ENCODE measurements around the gene SYNM. TPM values are rescaled to one million over a fixed set of nuclear protein-coding genes. Genes with fewer than 3 reads are reported as not detected.

SYNM gene
- total RNA-seq, 1 donor from 2014 or later = 37.7 TPM

- Histone ChIP-seq H3K9me3 (no peaks in the 10 kb centered on the region), H3K36me3 (peaks cover 14 to 19% of the 10 kb centered on the region in 2 donors), H3K27me3 (no peaks in the 10 kb centered on the region), H3K27ac (peak overlapping the region in 1 of 2 donors; percentile 19), H3K4me1 (peaks cover 0 to 10% of the 10 kb centered on the region in 2 donors), H3K4me3 (no peak overlapping the region)
- no peak for DNase-seq (ENCODE audit: low spot score in 2 of 2)
- intact Hi-C loops (cut with DNase I) = no loop called here
- TF ChIP-seq CTCF (IDR thresholded peaks at IDR 0.05) = no peak
Observed at GRCh38 chr15:99138491-99138982, 33.7 kb downstream of the SYNM start.

- intact Hi-C loops (cut with DNase I) = no loop called here
- no peak for DNase-seq (ENCODE audit: low spot score in 2 of 2)
- Histone ChIP-seq H3K27me3 (no peaks in the 10 kb centered on the region), H3K4me3 (no peak overlapping the region), H3K27ac (peak overlapping the region in 1 of 2 donors; percentile 19), H3K4me1 (peaks cover 0 to 15% of the 10 kb centered on the region in 2 donors), H3K36me3 (peaks cover 14 to 19% of the 10 kb centered on the region in 2 donors), H3K9me3 (no peaks in the 10 kb centered on the region)
- TF ChIP-seq CTCF (IDR thresholded peaks at IDR 0.05) = no peak
Observed at GRCh38 chr15:99139276-99139675, 34.4 kb downstream of the SYNM start.

GRCh38 chr15:99140590-99140989, 35.7 kb downstream of the SYNM start:
- H3K9me3 ChIP-seq = no peaks in the 10 kb centered on the region
- peaks cover 0 to 11% of the 10 kb centered on the region in 2 donors for H3K4me1 ChIP-seq
- H3K36me3 ChIP-seq = peaks cover 14 to 19% of the 10 kb centered on the region in 2 donors
- DNase-seq (ENCODE audit: low spot score in 2 of 2) = no peak
- H3K4me3 ChIP-seq = no peak overlapping the region
- intact Hi-C loops (cut with DNase I) = no loop called here
- H3K27me3 ChIP-seq = no peaks in the 10 kb centered on the region
- no peak overlapping the region for H3K27ac ChIP-seq
- TF ChIP-seq CTCF (IDR thresholded peaks at IDR 0.05) = no peak

- TF ChIP-seq CTCF (IDR thresholded peaks at IDR 0.05) = no peak
- Histone ChIP-seq H3K27ac (no peak overlapping the region), H3K4me1 (peaks cover 0 to 11% of the 10 kb centered on the region in 2 donors), H3K4me3 (no peak overlapping the region), H3K27me3 (no peaks in the 10 kb centered on the region), H3K9me3 (no peaks in the 10 kb centered on the region), H3K36me3 (peaks cover 11 to 12% of the 10 kb centered on the region in 2 donors)
- DNase-seq (ENCODE audit: low spot score in 2 of 2) = no peak
- intact Hi-C loops (cut with DNase I) = loop anchor here (2.0 kb wide), 1 partner anchor 31 kb away; no protein-coding TSS in a partner anchor
Observed at GRCh38 chr15:99141943-99142342, 37.1 kb downstream of the SYNM start.

- peak overlapping the region in 1 of 2 donors; percentile 12 for H3K27ac ChIP-seq
- H3K36me3 ChIP-seq = peaks cover 5 to 6% of the 10 kb centered on the region in 2 donors
- H3K27me3 ChIP-seq = no peaks in the 10 kb centered on the region
- H3K9me3 ChIP-seq = no peaks in the 10 kb centered on the region
- DNase-seq (ENCODE audit: low spot score in 2 of 2) = no peak
- H3K4me3 ChIP-seq = no peak overlapping the region
- intact Hi-C loops (cut with DNase I) = loop anchor here (2.0 kb wide), 1 partner anchor 32 kb away; no protein-coding TSS in a partner anchor
- peaks cover 0 to 11% of the 10 kb centered on the region in 2 donors for H3K4me1 ChIP-seq
- no peak for TF ChIP-seq CTCF (IDR thresholded peaks at IDR 0.05)
Observed at GRCh38 chr15:99142562-99142961, 37.7 kb downstream of the SYNM start.
